BLaER1 treated with 17β-estradiol and CSF1 and Interleukin-3, amounts not matched to agents 10 nM and 100 nM (cell line): ENCODE results near the gene COX17.

Experiments used
- H3K27ac ChIP-seq, 11 experiments: shearing (Covaris generic); formaldehyde crosslinking; 2 replicates each; pipeline ENCODE4 v1.8.1; 2022
- H3K27me3 ChIP-seq, 11 experiments: shearing (Covaris generic); formaldehyde crosslinking; 2 replicates each; pipeline ENCODE4 v1.8.1; 2022
- H3K36me3 ChIP-seq, 11 experiments: shearing (Covaris generic); formaldehyde crosslinking; 2 replicates each; pipeline ENCODE4 v1.8.1; 2022
- H3K4me1 ChIP-seq, 10 experiments: shearing (Covaris generic); formaldehyde crosslinking; 2 replicates each; pipeline ENCODE4 v1.8.1; 2022
- H3K4me2 ChIP-seq, 11 experiments: shearing (Covaris generic); formaldehyde crosslinking; 2 replicates each; pipeline ENCODE4 v1.8.1; 2022
- H3K4me3 ChIP-seq, 10 experiments: shearing (Covaris generic); formaldehyde crosslinking; 2 replicates each; pipeline ENCODE4 v1.8.1; 2022
- H3K9ac ChIP-seq, 11 experiments: shearing (Covaris generic); formaldehyde crosslinking; 2 replicates each; pipeline ENCODE4 v1.8.1; 2022
- H3K9me3 ChIP-seq, 11 experiments: shearing (Covaris generic); formaldehyde crosslinking; replicated peaks in 1 of 11; 2 replicates each; pipeline ENCODE4 v1.8.1; 2022
- H4K20me1 ChIP-seq, 11 experiments: shearing (Covaris generic); formaldehyde crosslinking; 2 replicates each; pipeline ENCODE4 v1.8.1; 2022
- Cebpa-rat ChIP-seq, 11 experiments: shearing (Covaris generic); IDR thresholded peaks; 2 replicates each; pipeline ENCODE4 v1.8.1; 2022

The COX17 gene

DNA sequence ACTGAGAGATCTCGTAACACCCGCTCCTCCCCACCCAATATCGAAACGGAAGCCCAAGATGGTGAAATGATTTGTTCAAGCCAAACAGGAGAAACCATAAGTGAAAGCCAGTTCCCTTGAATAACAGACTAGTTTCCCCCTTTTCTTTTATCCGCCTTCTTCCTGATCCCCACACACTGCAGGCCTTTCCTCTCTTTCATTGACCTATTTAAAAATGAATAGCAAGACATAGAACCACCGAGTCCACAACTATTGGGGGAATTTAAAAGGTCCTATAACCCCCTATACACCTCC, 382 bp upstream of the COX17 start:
- Histone ChIP-seq H3K9me3 (no peaks in the 10 kb centered on the region), H3K4me1 (peaks cover 17 to 40% (median 19%) of the 10 kb centered on the region in 10 experiments; a peak in 17 of 20 replicates), H4K20me1 (no peaks in the 10 kb centered on the region)

DNA sequence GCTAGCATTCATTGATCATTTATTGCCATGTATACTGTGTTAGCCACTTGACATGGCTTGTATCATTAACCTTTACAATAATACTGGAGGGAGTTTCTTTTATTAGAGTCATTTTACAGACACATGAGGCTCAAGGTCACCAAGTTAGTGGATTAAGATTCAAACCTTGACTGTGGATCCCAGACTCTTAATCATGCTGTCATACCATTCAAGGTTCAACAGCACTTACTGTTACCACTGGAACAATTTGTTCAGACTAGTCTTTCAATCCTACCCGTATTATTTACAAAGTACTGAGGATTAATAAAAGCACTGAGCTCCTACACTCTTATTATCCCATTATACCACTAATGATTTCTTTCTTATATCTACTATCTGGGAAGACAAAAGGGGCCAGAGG, 1.2 kb downstream of the COX17 start:
- Histone ChIP-seq H3K4me2 (peak overlapping the region; percentile 70 to 90 (median 82)), H3K27me3 (no peaks in the 10 kb centered on the region), H3K4me3 (peak overlapping the region; percentile 50 to 77 (median 70)), H3K36me3 (peaks cover 29 to 50% (median 43%) of the 10 kb centered on the region in 11 experiments), H4K20me1 (no peaks in the 10 kb centered on the region), H3K27ac (peak overlapping the region in 10 of 11 experiments; percentile 71 to 93 (median 86); a peak in 12 of 22 replicates), H3K4me1 (peaks cover 17 to 48% (median 19%) of the 10 kb centered on the region in 10 experiments; a peak in 17 of 20 replicates), H3K9me3 (no peaks in the 10 kb centered on the region), H3K9ac (peak overlapping the region in 10 of 11 experiments; percentile 78 to 87 (median 84); a peak in 17 of 22 replicates)
- TF ChIP-seq Cebpa-rat (IDR thresholded peaks at IDR 0.05) = no peak

More for the DNA sequence above, 382 bp upstream of the COX17 start:
- Histone ChIP-seq H3K9ac (peak overlapping the region; percentile 78 to 87 (median 84)), H3K4me2 (peak overlapping the region; percentile 69 to 91 (median 77)), H3K4me3 (peak overlapping the region; percentile 50 to 77 (median 70)), H3K36me3 (peaks cover 21 to 34% (median 27%) of the 10 kb centered on the region in 11 experiments), H3K27ac (peak overlapping the region; percentile 80 to 93 (median 85)), H3K27me3 (no peaks in the 10 kb centered on the region)
- no peak for TF ChIP-seq Cebpa-rat (IDR thresholded peaks at IDR 0.05)

GRCh38 chr3:119675188-119675874, 1.9 kb downstream of the COX17 start:
- Histone ChIP-seq H3K36me3 (peaks cover 35 to 57% (median 50%) of the 10 kb centered on the region in 11 experiments), H3K4me2 (peak overlapping the region; percentile 70 to 90 (median 82); a peak in 20 of 22 replicates), H3K4me1 (peaks cover 17 to 54% (median 19%) of the 10 kb centered on the region in 10 experiments; a peak in 17 of 20 replicates), H4K20me1 (no peaks in the 10 kb centered on the region), H3K27me3 (no peaks in the 10 kb centered on the region), H3K9me3 (no peaks in the 10 kb centered on the region), H3K4me3 (peak overlapping the region in 5 of 10 experiments; percentile 50 to 77 (median 69); a peak in 8 of 20 replicates), H3K9ac (peak overlapping the region in 4 of 11 experiments; percentile 78 to 87 (median 84); a peak in 5 of 22 replicates), H3K27ac (peak overlapping the region in 3 of 11 experiments; percentile 82 to 93 (median 92); a peak in 6 of 22 replicates)
- TF ChIP-seq Cebpa-rat (IDR thresholded peaks at IDR 0.05) = no peak

DNA sequence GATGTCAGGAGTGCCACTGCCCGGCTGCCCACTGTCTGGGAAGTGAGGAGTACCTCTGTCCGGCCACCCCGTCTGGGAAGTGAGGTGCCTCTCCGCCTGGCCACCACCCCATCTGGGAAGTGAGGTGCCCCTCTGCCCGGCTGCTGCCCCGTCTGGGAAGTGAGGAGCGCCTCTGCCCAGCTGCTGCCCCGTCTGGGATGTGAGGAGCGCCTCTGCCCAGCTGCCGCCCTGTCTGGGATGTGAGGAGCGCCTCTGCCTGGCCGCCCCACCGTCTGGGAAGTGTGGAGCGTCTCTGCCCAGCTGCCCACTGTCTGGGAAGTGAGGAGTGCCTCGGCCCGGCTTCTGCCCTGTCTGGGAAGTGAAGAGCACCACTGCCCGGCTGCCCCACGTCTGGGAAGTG, 3.3 kb downstream of the COX17 start:
- Histone ChIP-seq H3K36me3 (peaks cover 42 to 69% (median 62%) of the 10 kb centered on the region in 11 experiments), H3K9me3 (no peaks in the 10 kb centered on the region)

DNA sequence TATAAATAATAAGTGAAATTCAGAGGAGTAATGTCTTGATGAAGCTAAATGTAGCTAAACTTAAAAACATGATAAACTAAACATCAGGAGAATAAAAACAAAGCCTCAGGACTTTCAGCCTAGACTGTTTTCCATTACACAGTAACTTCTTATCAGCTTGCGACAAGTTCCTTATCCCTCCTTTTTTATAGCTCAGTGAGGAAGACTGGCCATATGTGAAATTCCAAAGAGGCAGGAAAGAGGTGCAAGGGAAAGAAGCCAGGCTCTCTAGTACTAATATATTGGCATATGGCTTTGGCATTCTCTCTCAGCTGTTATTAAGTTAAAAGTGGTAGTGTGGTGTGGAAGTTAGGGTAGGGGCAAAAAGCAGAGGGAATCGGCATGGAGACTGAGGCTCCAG, 4.4 kb downstream of the COX17 start:
- TF ChIP-seq Cebpa-rat (IDR thresholded peaks at IDR 0.05) = no peak
- H3K4me3 ChIP-seq = no peak overlapping the region
- peaks cover 11 to 66% (median 13%) of the 10 kb centered on the region in 10 experiments; a peak in 17 of 20 replicates for H3K4me1 ChIP-seq
- 0 out of 22 replicates have a peak overlapping the region, but pooled peaks of 2 of the 11 experiments have one; percentile 11 to 12 for H3K4me2 ChIP-seq
- H3K27ac ChIP-seq = no peak overlapping the region
- H3K9ac ChIP-seq = no peak overlapping the region
- no peaks in the 10 kb centered on the region for H3K9me3 ChIP-seq
- peaks cover 48 to 80% (median 73%) of the 10 kb centered on the region in 11 experiments for H3K36me3 ChIP-seq
- H3K27me3 ChIP-seq = no peaks in the 10 kb centered on the region
- no peaks in the 10 kb centered on the region for H4K20me1 ChIP-seq

More for the DNA sequence above, 3.3 kb downstream of the COX17 start:
- Histone ChIP-seq H3K4me1 (peaks cover 17 to 69% (median 19%) of the 10 kb centered on the region in 10 experiments; a peak in 17 of 20 replicates), H4K20me1 (no peaks in the 10 kb centered on the region), H3K4me3 (no peak overlapping the region), H3K27ac (no peak overlapping the region; a peak in 1 of 22 replicates), H3K9ac (no peak overlapping the region), H3K4me2 (peak overlapping the region in 1 of 11 experiments; percentile 86; a peak in 2 of 22 replicates), H3K27me3 (no peaks in the 10 kb centered on the region)
- no peak for TF ChIP-seq Cebpa-rat (IDR thresholded peaks at IDR 0.05)

DNA sequence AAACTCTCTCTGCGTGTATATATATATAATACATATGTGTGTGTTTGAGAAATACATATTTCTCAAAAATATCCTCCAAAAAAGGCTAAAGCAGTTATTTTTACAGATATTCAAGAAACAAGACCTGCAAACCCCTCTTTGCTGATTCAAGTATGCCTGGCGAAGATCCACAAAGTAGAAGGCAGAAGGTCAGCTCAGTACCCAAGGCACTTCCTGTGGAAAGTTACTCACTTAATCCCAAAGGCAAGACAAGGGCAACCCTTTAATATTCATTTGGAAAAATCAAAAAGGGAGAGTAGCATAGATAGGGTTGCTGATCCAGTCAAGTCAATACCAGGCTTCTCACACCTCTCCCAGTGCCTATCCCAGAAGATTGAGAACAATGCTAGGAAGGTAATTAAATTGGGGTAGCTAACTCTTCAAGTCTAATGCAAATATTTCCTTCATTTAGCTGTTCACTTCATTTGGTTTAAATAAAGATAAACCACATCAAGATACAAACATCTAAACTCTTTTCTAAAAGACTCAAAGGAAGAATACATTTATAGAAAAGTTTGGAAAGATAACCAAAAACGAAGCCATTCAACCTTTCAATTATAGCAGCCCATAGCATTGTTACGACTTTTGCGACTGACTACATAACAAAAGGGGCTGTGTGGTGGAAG, 7.2 kb downstream of the COX17 start:
- no peak for TF ChIP-seq Cebpa-rat (IDR thresholded peaks at IDR 0.05)
- Histone ChIP-seq H3K9ac (0 out of 22 replicates have a peak overlapping the region, but pooled peaks of 2 of the 11 experiments have one; percentile 1 to 6), H3K36me3 (peaks cover 48 to 79% (median 70%) of the 10 kb centered on the region in 11 experiments)

GRCh38 chr3:119665954-119666559, 11.1 kb downstream of the COX17 start:
- no peak for TF ChIP-seq Cebpa-rat (IDR thresholded peaks at IDR 0.05)
- H3K27ac ChIP-seq = peak overlapping the region in 4 of 11 experiments; percentile 70 to 94 (median 90); a peak in 5 of 22 replicates
- H3K4me1 ChIP-seq = peaks cover 0 to 94% (median 0%) of the 10 kb centered on the region in 10 experiments; a peak in 7 of 20 replicates
- peaks cover 19 to 39% (median 30%) of the 10 kb centered on the region in 11 experiments; a peak in 20 of 22 replicates for H3K36me3 ChIP-seq
- H3K9me3 ChIP-seq = no peaks in the 10 kb centered on the region
- H4K20me1 ChIP-seq = no peaks in the 10 kb centered on the region
- H3K4me2 ChIP-seq = peak overlapping the region in 3 of 11 experiments; percentile 53 to 72 (median 66); a peak in 5 of 22 replicates
- H3K9ac ChIP-seq = peak overlapping the region in 2 of 11 experiments; percentile 70 to 73; a peak in 2 of 22 replicates
- no peaks in the 10 kb centered on the region for H3K27me3 ChIP-seq
- no peak overlapping the region for H3K4me3 ChIP-seq

More for the DNA sequence above, 7.2 kb downstream of the COX17 start:
- H3K4me1 ChIP-seq = peaks cover 0 to 78% (median 0%) of the 10 kb centered on the region in 10 experiments; a peak in 6 of 20 replicates
- H4K20me1 ChIP-seq = no peaks in the 10 kb centered on the region
- no peak overlapping the region for H3K4me3 ChIP-seq
- H3K27ac ChIP-seq = peak overlapping the region in 1 of 11 experiments; percentile 47; a peak in 2 of 22 replicates
- peak overlapping the region in 3 of 11 experiments; percentile 56 to 71 (median 65); a peak in 6 of 22 replicates for H3K4me2 ChIP-seq
- no peaks in the 10 kb centered on the region for H3K27me3 ChIP-seq
- no peaks in the 10 kb centered on the region for H3K9me3 ChIP-seq

GRCh38 chr3:119664850-119665379, 12.3 kb downstream of the COX17 start:
- TF ChIP-seq Cebpa-rat (IDR thresholded peaks at IDR 0.05) = no peak
- peaks cover 13 to 28% (median 18%) of the 10 kb centered on the region in 11 experiments; a peak in 18 of 22 replicates for H3K36me3 ChIP-seq
- H3K9ac ChIP-seq = peak overlapping the region in 4 of 11 experiments; percentile 55 to 78 (median 76); a peak in 7 of 22 replicates
- peak overlapping the region in 4 of 11 experiments; percentile 1 to 72 (median 60); a peak in 6 of 22 replicates for H3K4me2 ChIP-seq
- H3K27ac ChIP-seq = peak overlapping the region in 5 of 11 experiments; percentile 46 to 94 (median 89); a peak in 9 of 22 replicates
- H3K4me3 ChIP-seq = no peak overlapping the region
- H3K27me3 ChIP-seq = no peaks in the 10 kb centered on the region
- H4K20me1 ChIP-seq = no peaks in the 10 kb centered on the region
- H3K9me3 ChIP-seq = no peaks in the 10 kb centered on the region
- peaks cover 0 to 94% (median under 1%) of the 10 kb centered on the region in 10 experiments; a peak in 10 of 20 replicates for H3K4me1 ChIP-seq
